ENCODE data around the gene CKAP2L.

- TF ChIP-seq, protein P1, sequence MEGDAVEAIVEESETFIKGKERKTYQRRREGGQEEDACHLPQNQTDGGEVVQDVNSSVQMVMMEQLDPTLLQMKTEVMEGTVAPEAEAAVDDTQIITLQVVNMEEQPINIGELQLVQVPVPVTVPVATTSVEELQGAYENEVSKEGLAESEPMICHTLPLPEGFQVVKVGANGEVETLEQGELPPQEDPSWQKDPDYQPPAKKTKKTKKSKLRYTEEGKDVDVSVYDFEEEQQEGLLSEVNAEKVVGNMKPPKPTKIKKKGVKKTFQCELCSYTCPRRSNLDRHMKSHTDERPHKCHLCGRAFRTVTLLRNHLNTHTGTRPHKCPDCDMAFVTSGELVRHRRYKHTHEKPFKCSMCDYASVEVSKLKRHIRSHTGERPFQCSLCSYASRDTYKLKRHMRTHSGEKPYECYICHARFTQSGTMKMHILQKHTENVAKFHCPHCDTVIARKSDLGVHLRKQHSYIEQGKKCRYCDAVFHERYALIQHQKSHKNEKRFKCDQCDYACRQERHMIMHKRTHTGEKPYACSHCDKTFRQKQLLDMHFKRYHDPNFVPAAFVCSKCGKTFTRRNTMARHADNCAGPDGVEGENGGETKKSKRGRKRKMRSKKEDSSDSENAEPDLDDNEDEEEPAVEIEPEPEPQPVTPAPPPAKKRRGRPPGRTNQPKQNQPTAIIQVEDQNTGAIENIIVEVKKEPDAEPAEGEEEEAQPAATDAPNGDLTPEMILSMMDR (IDR thresholded peaks at IDR 0.05; ENCODE audit: poor library complexity, severe bottlenecking) = no peak
- TF ChIP-seq EZH2 (IDR thresholded peaks at IDR 0.05; ENCODE audit: borderline replicate concordance, insufficient read depth, low read length, poor library complexity, severe bottlenecking) (no peak), RAD21 (conservative IDR thresholded peaks at IDR 0.05) (no peak), SMC3 (conservative IDR thresholded peaks at IDR 0.05; ENCODE audit: poor library complexity) (no peak)
Observed at GRCh38 chr2:112791693-112792230, 27.4 kb upstream of the CKAP2L start.
